ENCODE measurements around the gene RELA.
"Not testable (repeated sequence)": the region's sequence is repeated elsewhere in the genome, so short reads cannot be mapped to it uniquely, and the experiment has no call there.

RELA gene

DNA sequence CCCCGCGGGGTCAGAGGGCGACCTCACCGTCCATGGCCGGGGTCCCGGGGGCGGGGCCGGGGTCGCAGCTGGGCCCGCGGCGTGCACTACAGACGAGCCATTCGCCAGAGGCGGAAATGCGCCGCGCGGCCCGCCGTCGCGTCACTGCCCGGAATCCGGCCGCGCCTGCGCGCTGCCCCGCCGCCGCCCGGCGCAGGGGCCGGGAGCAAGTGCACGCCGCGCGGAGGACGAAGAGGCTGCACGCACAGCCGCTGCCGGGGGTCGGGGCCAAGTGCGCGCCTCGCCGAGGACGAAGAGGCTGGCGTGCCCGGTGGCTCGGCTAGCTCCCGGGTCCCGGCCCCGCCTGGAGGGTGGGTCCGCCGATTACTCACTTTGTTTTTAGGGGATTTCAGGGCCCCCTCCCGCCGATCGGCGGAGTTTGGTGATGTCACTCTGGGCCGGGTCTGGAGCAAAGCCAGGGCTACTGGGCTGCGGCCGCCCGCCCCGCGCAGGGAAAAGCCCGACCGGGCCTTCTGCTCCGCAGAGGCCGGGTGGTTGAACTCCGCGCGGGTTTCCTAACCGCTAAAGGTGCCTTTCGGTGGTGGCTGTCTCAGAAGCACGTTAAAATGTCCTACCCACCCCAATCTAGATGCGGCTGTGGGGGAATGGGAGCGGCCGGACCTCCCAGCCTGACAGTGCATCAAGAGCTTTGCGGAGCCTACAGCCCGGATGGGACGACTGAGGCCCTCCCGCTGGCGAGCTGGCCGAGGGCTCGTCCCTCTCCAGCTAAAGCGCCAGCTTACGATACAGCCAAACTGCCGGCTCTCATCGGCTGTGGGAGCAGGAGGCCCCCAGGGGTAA lies at the start of gene RELA:
TSS of gene RELA (minus strand) at position 118 of the 840 bp plus-strand sequence. CDS start at position 34, 84 bp downstream.
- DNase-seq (ENCODE audit: low spot score): peak; percentile 98

DNA sequence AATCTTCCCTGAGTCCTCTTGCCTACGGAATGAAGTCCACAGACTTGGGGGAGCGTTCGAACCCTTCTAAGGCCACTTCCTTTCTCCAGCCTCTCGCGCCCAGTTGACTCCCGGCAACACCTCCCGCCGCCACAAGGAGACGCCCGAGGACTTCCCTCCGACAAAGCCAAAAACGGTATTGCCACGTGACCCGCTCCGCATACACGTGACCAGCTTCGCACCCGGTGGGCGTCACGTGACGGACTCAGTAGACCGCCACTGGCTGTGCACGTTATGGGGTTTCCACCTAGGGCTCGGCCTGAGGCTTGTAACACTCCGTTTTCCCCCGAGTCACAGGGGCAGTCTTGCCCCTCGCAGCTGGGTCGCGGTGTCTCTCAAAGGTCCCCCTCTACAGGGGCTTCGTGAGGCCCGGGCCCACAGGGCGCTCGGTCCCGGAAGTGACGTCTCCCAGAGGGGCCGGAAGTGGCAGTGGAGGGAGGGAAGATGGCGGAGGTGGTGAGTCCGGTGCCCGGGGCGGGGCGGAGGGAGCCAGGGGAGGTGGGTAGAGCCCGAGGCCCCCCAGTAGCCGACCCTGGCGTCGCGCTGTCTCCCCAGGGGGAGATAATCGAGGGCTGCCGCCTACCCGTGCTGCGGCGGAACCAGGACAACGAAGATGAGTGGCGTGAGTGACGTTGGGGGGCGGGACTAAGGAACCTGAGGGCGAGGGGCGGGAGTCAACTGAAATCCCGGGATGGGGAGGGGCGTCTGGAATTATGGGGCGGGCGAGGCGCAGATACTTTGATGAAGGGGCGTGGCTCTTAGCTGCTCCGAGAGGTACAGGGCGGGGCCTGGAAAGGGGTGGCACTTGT lies 49.3 kb upstream of the RELA start, which contains the start of gene KAT5:
TSS of gene KAT5 (plus strand) at position 468 of the 848 bp plus-strand sequence. CDS start at position 484, 16 bp downstream.
- DNase-seq (ENCODE audit: low spot score): peak; percentile 93

- DNase-seq (ENCODE audit: low spot score): no peak
Measured at GRCh38 chr11:65710421-65710820, 47.7 kb upstream of the RELA start.

DNA sequence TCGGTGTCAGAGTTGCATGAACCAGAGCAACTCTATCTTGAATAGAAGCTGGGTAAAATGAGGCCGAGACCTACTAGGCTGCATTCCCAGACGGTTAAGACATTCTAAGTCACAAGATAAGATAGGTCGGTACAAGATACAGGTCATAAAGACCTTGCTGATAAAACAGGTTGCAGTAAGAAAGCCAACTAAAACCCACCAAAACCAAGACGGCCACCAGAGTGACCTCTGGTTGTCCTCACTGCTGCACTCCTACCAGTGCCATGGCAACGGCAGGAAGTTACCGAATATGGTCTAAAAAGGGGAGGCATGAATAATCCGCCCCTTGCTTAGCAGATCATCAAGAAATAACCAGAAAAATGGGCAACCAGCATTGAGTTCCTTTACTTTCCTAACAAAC lies 46.9 kb upstream of the RELA start:
- DNase-seq (ENCODE audit: low spot score): no peak

DNA sequence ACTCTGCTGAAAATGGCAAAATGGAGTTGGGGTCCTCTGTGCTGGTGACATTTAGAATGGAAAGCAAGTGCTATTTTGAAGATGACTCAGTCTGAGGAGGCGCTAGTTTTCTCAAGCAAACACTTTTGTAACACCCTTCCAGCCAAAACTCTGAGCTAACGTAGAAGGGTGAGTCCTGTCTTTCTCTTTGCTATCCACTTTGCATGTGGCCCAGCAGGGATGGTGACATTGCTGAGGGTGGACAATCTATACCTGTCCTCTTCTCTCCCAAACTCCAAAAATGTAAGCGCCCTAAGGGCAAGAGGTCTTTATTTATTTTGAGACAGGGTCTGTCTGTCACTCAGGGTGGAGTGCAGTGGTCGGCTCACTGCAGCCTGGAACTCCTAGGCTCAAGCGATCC lies 45.7 kb upstream of the RELA start:
- no peak for DNase-seq (ENCODE audit: low spot score)

DNA sequence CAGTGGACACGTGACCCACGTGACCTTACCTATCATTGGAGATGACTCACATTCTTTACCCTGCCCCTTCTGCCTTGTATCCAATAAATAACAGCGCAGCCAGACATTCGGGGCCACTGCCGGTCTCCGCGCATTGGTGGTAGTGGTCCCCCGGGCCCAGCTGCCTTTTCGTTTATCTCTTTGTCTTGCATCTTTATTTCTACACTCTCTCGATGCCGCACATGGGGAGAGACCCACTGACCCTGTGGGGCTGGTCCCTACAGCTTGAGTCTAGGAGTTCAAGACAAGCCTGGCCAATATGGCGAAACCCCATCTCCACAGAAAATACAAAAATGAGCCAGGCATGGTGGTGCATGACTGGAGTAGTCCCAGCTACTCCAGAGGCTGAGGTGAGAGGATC lies 44.3 kb upstream of the RELA start:
- DNase-seq (ENCODE audit: low spot score): not testable (repeated sequence)

- not testable (repeated sequence) for DNase-seq (ENCODE audit: low spot score)
Measured at GRCh38 chr11:65706303-65706763, 43.6 kb upstream of the RELA start.

DNA sequence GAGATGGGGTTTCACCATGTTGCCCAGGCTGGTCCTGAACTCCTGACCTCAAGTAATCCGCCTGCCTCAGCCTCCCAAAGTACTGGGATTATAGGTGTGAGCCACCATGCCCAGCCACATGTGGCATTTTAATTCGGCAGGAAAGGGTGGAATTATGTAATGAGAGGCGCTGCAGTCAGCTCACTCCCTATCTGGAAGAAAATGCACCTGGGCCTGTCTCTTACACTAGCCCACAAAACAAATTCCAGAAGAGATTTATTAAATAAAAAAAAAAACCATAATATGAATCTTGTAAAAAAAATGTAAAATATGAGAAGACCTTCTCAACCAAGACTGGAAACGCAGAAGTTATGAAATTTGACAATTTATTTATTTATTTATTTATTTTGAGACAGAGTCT lies 41.1 kb upstream of the RELA start:
- DNase-seq (ENCODE audit: low spot score): no peak

- DNase-seq (ENCODE audit: low spot score): no peak
Measured at GRCh38 chr11:65701686-65702085, 39.0 kb upstream of the RELA start.

- no peak for DNase-seq (ENCODE audit: low spot score)
Measured at GRCh38 chr11:65700399-65700798, 37.7 kb upstream of the RELA start.

GRCh38 chr11:65699306-65699705 lies 36.6 kb upstream of the RELA start:
- DNase-seq (ENCODE audit: low spot score): no peak

- DNase-seq (ENCODE audit: low spot score): no peak
Measured at GRCh38 chr11:65698205-65698604, 35.5 kb upstream of the RELA start.

DNA sequence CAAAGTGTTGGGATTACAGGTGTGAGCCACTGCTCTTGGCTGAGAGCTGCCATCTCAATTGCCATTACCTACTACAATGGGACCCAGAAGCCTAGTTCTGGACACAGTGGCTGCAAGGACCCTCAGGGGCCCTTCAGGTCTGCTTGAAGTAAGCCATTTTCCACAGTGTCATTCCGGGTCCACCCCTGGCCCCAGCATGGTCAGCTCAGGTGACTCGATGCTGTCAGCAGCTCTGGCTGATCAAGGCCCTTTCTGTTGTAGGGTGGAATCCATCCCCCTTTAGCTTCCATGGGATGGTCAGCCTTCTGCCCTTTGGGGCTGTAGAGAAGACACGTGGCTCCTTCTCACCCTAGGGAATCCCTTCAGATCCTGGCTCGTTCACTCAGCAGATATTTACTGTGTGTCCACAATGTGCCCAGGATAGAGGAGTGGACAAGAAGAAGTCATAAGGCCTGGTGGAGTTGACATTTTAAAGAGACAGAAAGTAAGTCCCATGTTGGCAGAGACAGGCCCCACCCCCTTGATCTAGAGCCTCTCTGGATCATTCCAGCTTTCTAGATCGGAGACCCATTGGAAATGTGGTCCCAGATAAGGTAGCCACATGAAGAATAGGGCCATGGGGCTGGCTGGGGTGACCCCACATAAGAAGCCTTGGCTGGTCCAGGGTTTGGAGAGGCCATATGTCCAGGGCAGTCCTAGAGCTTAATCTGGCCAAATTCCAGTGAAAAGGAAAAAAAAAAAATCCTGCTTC lies 34.3 kb upstream of the RELA start:
- no peak for DNase-seq (ENCODE audit: low spot score)

DNA sequence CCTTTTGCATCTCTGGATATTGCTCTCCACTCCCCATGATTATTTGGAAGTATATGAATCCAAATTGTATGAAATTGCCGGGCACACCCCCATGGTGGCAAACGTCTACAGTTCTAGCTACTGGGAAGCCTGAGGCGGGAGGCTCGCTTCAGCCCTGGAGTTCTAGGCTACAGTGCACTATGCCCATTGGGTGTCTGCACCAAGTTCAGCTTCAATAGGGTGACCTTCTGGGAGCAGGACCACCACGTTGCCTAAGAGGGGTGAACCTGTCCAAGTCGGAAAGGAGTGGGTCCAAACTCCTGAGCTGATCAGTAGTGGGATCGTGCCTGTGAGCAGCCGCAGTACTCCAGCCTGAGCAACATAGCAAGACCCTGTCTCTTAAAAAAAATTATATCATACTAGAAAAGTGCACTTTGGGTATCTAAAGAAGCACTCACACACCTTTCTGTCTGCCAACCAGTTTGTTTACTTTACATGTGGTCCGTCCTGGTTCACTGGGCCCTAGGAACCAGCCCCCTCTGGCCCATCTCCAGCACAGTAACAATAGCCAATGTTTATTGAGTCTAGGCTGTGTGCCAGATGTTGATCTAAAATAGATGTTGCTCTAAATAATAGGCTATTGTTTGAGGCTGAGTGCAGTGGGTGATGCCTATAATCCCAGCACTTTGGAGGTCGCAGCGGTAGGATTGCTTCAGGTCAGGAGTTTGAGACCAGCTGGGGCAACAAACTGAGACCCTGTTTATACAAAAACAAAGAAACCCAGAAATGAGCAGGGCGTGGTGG lies 32.9 kb upstream of the RELA start:
- no peak for DNase-seq (ENCODE audit: low spot score)

- no peak for DNase-seq (ENCODE audit: low spot score)
Measured at GRCh38 chr11:65692367-65692766, 29.7 kb upstream of the RELA start.

- not testable (repeated sequence) for DNase-seq (ENCODE audit: low spot score)
Measured at GRCh38 chr11:65691847-65692246, 29.1 kb upstream of the RELA start.

DNA sequence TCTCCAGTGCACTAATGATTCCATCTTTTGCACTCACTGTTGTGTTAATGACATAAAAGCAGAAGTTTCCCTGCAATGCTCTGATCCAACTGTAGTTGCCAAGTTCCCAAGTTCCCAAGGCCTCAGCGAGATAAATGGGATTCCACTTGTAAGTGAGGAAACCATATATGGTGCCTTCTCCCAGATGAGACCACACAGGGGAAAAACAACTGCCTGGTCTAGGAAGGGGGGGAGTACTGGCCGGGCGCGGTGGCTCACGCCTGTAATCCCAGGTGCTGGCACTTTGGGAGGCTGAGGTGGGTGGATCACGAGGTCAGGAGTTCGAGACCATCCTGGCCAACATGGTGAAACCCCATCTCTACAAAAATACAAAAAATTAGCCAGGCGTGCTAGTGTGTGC lies 23.3 kb upstream of the RELA start:
- DNase-seq (ENCODE audit: low spot score): no peak

DNA sequence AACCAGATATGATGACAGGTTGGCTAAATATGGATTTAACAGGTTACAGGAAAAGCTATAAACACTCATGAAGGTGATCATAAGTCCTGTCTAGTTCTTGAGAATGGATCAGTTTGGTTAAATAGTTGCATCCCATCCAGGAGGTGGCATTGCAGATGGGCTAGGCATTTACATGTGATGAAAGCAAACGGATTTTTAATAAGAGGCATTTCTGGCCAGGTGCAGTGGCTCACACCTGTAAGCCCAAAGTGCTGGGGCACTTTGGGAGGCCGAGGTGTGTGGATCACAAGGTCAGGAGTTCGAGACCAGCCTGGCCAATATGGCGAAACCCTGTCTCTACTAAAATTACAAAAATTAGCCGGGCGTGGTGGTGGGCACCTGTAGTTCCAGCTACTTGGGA lies 20.8 kb upstream of the RELA start:
- DNase-seq (ENCODE audit: low spot score): not testable (repeated sequence)

DNA sequence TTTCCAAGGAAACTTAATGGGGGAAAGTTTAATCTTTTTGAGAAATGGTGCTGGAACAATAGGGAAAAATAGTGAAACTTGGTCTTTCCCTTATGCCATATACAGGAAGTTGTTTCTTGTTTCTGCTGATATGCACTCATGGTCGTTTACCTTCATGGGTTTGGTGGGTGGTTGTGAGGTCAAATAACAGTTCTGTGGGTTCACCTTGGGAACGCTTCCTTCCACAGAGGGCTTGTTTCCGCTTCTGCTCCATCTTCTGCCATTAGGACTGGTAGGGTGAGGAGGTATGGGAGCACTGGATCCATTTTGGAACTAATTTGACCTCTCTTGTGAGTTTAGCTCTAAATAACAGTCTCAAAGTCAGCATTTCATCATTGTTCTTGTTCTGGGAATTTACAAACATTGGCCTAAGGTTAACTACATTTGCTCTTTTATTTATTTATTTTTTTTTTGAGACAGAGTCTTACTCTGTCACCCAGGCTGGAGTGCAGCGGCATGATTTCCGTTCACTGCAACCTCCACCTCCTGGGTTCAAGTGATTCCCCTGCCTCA lies 17.6 kb upstream of the RELA start:
- DNase-seq (ENCODE audit: low spot score): no peak

DNA sequence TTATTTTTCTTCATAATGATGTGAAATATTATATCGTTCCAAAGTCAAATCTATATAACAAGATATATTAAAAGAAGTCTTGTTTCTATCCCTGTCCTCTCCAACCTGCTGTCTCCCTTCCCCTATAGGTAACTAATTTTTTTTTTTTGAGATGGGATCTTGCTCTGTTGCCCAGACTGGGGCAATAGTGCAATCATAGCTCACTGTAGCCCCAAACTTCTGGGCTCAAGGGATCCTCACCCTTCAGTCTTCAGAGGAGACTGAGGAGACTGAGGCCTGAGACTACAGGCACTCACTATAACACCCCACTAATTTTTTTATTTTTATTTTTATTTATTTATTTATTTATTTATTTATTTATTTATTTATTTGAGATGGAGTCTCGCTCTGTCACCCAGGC lies 10.3 kb upstream of the RELA start:
- no peak for DNase-seq (ENCODE audit: low spot score)

Measured in AG08396 (cell line).